ENCODE data around the gene SPDYE1.
"Not testable (repeated sequence)": the region's sequence is repeated elsewhere in the genome, so short reads cannot be mapped to it uniquely, and the experiment has no call there.

Gene SPDYE1, protein sequence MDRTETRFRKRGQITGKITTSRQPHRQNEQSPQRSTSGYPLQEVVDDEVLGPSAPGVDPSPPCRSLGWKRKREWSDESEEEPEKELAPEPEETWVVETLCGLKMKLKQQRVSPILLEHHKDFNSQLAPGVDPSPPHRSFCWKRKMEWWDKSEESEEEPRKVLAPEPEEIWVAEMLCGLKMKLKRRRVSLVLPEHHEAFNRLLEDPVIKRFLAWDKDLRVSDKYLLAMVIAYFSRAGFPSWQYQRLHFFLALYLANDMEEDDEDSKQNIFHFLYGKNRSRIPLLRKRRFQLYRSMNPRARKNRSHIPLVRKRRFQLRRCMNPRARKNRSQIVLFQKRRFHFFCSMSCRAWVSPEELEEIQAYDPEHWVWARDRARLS

DNA sequence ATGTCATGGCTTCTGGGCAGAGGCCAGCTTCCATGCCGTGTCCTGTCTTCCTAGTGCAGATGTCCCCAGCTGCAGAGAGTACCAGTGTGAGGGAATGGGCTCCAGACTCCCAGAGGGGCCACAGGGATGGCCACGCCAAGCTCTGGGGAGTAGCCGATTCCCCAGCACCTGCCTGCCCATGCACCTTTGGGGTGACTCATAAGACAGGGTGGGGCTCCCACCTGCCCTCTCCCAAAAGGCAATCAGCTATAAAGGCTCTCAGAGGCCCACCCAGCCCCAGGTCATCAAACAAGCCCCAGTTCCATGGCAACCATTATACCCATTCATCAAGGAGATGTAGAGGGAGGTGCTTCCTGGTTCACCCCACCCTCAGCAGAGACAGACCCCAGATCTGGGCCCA, at the start of gene SPDYE1:
TSS of gene SPDYE1 (plus strand) at position 366 of the 400 bp plus-strand sequence. CDS start 2,053 bp downstream, outside the sequence.
- not testable (repeated sequence) for DNase-seq

DNA sequence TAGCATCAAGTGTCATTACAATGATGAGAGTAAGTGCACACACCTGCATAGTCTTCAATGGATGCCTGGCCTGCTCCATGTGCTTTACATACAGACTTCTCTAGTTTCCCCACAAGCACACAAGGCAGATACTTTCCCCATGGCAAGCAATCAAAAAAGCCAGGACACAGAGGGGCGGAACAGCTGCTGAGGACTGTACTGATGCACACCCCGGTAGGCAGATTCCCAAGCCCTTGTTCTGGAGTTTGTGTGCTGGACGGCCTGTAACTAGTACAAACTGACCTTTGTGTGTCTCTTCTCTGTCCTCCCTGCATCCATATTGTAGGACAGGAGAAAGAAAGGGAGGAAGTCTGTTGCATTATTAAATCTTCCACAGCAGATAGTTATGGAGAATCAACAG, 45.7 kb upstream of the SPDYE1 start:
- DNase-seq, result no peak

DNA sequence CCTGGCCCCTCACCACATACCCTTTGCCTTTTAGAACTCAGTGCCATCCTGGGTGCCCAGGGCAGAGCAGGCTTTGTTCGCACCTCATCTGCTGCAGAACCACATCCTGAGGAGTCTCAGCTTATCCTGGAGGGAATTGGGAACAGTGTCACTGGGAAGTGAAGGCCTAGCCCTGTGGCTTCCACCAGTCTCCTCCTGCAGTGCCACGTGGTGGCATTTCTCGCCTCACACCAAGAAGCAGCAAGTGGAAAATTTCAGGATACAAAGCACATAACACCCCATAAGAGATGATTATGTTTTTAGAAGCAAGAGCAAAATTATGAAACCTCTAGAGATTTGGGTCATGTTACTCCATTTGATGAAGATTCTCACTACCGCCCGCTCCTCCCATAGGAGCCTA, 44.6 kb upstream of the SPDYE1 start:
- no peak for DNase-seq

DNA sequence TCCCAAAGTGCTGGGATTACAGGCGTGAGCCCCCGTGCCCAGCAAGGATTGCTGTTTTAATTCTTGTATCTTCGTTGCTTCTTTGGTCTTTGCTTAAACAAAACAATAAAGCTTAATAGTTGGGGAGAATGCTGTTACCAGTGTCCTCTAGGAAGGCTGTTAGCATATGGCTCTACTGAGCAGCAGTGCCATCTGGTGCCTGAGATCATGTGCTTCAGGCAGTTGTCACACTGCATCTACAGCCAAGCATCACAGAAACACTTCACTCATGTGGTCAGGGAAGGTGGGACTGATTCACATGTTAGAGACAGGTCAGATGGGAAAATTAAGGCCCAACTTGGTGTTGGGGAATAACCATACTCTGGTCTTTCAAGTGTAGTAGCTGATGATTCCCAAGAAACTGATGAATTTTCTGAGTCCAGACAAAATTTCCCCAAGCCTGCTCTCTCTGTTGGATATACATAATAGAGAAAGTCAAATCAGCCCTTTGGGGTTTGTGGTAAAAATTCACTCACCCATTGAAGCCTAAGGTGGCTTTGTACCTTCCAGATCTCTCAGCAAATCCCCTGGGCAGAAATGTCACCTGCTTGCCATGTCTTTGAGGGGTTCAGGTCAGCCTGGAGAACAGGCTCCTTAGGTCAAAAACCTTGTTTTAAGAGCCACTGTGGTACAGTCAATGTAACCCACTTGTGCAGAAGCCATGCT, 43.0 kb upstream of the SPDYE1 start:
- peak; percentile 28 for DNase-seq

DNA sequence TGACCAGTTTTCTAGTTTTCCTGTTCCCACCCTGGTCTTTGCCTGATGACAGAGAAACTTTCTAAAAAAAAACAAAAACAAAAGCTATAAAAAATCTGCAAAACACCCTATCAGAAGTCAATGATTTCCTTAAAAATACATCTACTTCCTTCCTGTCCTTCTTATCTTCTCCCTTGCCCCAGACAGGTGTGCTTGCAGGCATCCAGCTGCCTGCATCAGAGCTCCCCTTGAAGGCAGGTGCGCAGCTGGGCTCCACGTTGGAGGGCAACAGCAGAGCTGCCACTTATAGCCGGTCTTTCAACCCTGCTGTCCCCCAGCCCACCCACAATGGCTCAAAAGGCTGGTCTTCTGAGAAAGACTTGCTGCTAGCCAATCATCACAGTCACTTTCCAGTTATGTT, 41.7 kb upstream of the SPDYE1 start:
- no peak for DNase-seq

DNA sequence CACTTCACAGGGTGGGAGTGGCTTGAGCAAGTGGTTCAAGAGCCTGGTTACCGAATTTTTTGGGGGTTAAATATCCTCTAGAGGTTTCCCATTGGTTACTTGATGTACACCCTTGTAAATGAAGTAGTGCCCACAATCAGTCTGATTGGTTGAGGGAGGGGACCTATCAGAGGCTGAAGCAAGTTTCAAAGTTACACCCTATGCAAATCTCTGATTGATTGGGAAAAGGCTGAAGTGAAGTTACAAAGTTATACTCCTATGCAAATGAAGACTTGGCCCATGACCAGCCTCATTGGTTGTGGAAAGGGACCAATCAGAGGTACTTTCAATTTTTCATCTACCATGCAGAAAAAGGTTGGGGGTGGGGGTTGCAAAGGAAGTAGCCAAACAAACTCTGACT, 36.8 kb upstream of the SPDYE1 start:
- no peak for DNase-seq

DNA sequence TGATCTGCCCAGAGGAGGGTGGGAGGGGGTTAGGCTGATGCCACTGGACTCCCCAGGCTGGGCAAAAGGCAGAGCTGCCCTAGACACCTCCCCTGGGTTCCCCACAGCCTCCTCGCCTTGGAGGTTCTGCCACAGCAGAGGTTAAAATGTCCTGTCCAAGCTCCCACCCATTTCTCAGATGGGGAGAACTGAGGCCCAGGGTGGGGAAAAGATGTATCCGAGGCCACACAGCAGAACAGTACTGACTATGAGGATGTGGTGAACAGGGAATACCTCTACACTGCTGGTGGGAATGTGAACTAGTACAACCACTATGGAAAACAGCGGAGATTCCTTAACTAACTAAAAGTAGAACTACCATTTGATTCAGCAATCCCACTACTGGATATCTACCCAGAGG, 31.3 kb upstream of the SPDYE1 start:
- DNase-seq, result not testable (repeated sequence)

DNA sequence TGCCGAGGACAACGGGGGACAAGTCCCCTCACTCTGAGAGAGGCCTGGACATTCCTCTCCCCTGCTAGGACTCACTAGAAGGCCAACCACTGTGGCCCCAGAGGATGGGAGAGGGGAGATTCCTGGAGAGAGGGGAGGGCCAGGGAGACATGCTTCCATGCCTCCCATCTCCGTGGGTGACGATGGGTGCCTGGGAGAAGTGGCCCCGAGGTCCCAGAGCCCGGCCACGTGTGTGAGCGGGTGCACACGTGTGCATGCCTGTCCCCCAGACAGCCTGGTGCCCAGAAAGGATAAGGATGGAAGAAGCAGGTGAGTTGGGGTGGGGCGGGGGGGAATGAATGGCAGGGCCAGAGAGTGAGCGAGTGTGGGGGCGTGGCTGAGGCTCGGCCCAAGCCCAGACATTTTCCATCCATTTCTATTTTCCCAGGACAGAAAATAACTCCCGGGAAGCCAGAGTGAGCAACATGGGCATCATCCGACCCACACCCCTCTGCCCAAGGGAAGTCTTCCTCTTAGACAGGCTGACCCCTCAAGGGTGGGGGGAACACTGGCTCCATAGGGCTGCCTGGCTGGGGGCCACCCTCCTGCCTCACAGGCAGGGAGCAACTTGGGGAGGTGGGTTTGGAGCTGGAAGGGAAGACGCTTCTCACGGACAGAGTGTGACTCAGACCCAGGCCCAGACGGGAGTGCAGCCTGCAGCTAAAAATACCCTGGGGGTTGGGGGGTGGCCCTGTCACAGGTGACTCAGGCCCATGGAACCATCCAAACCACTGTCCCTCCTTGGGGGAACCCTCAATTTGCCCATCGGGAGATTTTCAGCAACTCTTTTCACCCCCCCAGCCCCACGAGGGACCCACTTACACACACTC, 29.3 kb upstream of the SPDYE1 start:
- not testable (repeated sequence) for DNase-seq

DNA sequence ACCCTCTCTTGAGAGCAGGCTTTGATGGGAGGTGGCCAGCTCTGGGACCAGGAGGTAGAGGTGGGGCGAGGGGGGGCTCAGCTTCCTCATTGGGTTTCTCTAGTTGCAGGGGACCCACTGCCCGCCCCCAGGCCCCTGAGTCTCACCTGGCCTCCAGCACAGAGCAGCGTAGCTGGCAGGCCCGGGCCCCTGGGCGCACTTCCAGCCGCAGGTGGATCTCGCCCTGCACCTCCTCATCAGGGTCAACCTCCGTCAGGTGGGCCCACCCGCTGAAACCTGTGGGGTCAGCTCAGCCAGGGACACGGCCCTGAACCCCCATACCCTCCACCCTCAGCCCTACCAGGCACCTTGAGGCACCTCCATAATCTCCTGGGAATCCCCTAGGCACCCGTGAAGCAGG, 28.1 kb upstream of the SPDYE1 start:
- DNase-seq, result not testable (repeated sequence)

DNA sequence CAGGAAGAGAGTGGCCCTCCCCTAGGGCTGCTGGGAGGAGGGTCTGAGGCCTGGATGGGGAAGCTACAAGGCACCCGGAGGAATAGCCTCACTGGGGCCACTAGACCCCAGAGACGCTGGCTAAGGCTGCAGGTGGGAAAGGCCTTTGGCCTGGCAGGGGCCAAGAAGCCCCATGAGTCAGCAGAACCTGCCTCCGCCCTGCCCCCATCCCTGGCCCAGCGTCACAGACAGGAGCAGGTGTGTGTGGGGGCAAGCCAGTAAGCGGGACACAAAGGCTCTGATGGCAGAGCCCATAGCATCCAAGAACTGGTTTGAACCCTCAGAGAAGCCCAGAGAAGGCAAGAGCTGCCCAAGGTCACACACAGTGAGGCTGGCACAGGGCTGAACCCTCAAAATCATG, 27.0 kb upstream of the SPDYE1 start:
- DNase-seq, result not testable (repeated sequence)

DNA sequence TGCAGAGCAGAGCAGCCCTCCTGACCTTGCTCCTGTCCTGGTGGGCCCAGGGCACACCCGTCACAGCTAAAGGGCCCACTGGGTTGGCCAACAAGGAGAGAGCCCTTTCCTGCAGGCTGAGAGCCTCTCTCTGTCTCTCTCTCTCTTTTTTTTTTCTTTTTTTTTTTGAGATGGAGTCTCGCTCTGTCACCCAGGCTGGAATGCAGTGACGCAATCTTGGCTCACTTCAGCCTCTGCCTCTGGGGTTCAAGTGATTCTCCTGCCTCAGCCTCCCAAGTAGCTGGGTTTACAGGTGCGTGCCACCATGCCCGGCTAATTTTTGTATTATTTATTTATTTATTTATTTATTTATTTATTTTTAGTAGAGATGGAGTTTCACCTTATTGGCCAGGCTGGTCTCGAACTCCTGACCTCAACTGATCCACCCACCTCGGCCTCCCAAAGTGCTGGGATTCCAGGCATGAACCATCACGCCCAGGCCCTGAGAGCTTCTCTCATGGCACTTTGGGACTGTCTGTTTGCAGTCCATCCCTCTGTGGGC, 23.6 kb upstream of the SPDYE1 start:
- not testable (repeated sequence) for DNase-seq

DNA sequence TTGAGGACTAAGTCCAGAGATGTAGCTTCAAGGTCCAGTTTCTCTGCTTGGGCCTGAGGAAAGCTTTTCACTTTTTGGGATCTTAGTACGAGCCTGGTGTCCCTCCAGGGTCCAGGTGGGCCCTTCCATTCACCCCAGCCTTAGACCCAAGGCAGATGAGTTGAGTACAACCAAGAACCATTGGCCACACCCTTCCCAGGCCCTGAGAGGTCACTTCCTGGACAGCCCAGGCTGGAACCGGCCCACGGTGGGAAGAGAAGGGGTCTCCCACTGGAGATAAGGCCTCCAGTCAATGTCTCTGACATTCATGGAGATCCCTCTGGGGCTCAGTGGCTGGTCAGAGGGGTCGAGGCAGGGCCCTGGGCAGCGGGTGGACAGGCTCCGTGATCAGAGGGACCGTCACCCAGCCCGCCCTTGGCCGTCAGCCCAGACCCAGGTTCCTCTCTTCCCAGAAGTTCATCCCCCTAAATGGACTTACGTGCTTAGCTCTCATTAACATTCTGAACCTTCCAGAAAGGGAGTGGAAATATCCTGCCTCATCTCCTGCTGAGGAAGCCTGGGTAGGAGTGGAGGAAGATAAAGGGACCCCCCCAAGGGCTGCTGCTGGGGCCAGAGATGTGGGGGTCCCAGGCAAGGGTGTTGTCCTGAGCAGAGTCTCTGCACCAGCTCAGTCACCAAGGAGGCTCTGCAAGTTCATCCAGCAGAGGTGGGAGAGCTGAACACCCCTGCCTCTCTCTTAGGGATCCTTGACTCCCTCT, 22.8 kb upstream of the SPDYE1 start:
- DNase-seq, result not testable (repeated sequence)

DNA sequence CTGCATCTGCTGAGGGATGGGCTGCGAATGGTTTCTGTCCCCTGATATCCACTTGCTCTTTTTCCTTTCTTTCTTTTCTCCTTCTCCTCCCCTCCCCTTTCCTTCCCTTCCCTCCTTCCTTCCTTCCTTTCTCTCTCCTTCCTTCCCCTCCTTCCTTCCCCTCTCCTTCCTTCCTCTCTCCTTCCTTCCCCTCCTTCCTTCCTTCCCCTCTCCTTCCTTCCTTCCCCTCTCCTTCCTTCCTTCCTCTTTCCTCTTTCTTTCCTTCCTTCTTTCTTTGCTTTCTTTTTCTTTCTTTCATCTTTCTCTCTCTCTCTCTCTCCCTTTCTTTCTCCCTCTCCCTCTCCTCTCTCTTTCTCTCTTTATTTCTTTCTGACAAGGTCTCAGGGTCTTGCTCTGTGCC, 20.2 kb upstream of the SPDYE1 start:
- no peak for DNase-seq

DNA sequence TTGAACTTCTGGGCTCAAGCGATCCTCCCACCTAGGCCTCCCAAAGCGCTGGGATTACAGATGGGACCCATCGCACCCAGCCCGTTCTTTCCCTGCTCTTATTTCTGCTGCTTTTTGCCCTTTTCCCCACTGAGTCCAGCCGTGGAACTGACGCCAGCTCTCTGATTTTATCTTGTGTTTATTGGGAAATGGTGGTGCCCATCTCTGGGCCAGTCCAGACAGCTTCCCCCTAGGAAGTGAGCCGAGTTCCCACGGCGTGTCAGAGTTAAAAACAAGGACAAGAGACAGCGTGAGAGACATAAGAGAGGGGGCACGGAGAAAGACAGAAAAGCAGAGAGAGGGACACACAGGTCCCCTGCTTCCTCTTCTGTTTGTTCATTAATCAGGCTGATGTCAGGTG, 19.6 kb upstream of the SPDYE1 start:
- DNase-seq, result not testable (repeated sequence)

DNA sequence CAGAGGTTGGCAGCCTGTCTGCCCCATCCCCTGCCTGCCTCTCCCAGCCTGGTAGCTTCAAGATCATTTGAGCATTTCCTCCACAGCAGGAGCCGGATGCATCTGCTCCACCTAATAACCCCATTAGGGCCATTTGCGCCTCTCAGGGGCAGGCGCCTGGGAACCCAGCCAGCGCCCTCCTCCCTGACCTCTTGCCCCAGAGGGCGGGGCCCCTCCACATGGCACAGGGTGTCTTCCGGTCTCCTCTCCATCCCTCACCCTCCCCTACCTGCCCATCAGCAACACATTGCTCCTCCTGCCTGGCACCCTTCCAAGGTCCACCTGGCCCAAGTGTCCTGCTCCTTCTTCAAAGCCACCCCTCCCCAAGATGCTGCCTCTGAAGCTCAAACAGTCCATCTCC, 14.8 kb upstream of the SPDYE1 start:
- DNase-seq, result not testable (repeated sequence)

DNA sequence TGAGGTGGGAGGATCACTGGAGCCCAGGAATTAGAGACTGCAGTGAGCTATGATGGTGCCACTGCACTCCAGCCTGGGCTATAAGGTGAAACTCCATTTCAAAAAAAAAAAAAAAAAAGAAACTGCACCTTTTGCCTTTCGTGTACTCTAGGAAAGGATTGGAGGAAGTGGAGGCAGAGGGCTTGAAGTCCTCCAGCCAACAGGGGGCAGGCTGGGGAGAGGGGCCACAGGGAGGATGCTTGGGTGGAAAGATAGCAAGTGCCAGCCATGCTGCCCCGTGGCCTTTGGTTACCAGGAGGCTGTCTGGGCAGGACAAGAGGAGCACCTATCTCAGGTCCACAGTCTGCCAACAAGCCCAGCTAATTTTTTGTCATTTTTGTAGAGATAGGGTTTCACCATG, 14.0 kb upstream of the SPDYE1 start:
- DNase-seq, result not testable (repeated sequence)

DNA sequence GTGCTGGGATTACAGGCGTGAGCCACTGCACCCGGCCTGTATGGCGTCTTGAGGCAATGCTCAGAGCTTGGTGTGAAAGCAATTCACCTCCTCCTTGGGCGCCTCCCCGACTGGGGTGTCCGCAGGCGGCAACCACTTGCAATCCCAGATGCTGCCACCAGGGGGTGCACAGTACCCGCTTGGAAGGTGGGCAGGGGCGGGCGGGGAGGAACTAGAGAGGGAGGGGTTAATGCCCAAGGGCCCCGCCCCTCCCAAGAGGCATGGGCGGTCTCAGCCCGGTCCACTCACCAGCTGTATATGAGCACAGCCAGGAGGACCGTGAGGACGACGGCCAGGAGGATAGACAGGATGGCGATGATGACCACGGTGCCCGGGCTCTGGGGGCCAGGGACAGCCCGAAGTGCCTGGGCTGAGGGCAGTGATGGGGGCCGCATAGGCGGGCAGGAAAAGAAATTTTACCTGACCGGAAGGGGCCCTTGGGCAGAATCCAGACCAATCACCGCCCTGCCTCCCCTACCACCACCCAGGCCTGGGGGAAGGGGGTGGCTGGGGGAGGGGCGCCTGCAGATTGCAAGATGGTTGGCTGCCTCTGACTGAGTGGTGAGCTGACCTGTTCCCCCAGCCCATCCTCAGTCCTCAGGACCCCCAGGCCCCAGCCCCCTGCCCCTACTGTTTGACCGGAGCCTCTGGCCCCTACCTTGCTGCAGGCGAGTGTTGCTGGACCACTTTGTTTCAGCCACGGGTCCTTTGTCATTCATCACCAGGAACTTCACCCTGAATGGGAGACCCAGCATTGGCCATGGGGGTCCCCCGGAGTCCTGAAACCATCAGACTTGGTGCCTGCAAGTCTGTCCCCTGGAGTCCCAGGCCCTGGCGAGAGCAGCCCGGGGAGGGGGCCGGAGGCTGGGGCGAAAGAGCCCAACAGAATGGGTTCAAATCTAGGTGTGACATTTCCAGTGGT, 11.5 kb upstream of the SPDYE1 start:
- peak; percentile 94 for DNase-seq

DNA sequence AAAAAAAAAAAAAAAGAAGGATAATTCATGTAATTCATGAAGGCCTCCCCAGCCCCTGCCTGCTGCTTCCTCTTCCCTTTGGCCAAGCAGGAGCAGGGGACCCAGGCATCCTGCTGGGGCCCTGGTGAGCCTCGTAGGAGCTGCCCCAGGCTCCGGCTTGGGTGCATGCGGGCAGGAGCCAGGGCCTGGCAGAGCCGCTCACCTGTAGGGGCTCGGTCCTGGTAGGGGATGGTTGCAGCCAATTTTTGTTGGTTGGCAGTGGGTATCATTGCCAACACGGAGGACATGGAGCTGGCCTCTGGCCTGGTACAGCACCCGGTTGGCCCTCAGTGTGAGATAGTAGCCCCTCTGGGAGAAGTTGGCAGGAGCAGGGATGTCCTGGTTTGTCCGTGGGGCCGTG, 10.2 kb upstream of the SPDYE1 start:
- not testable (repeated sequence) for DNase-seq

DNA sequence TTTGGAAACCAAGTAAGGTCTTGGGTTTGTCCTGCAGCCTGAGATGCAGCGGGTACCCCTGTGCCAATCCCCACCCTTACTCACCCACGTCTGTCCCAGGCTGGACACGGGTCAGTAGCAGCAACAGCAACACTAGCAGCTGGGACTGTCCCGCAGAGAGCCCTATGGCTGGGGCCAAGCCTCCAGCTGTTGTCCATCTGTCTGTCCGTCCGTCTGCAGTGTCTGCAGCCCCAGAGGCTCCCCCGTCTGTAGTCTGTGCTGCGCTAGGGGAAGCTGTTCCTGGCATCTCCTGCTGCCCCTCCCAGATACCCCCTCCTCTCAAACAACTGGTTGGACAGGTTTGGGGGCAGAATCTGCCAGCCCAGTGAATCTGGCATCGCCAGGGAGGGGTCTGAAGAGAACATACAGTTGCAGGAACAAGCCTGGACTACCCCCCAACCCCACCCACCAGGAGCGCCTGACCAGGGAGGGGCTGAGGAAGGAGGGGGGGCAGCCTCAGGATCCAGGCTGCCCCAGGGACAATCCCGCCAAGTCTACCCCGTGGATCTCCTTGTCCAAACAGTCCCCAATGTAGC, 7.6 kb upstream of the SPDYE1 start:
- not testable (repeated sequence) for DNase-seq

DNA sequence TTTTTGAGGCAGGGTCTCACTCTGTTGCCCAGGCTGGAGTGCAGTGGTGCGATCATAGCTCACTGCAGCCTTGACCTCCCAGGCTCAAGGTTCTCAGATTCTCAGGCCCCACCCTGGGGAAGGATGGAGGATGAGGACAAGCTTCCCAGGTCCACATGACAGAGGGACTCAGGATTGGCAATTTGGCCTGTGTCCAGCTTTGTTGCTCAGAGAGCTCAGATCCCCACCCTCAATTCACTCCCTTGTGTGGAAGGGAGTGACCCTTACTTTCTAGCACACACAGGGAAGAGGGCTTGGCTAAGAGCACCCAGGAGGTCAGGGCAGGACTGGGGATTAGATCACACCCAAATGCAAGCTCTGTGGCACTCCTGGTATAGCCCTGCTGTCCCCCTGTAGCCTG, 6.9 kb upstream of the SPDYE1 start:
- DNase-seq, result not testable (repeated sequence)

DNA sequence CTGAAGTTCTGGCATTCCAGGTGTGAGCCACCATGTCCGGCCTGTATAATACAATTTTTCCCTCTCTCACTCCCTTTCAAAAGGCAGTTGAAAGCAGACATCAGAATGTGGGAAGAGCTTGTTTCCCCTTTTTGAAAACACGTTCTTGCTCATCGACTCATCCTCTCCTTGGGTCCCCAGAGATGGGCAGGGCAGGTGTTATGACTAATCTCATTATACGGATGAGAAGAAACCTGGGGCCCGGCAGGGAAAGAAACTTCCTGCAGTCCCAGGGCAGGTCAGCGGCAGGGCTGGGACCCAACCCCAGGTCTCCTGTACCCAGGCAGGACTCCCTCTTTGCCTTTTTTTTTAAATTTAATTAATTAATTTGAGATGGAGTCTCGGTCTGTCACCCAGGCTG, 4.8 kb upstream of the SPDYE1 start:
- DNase-seq, result peak; percentile 2

All from activated CD4-positive, alpha-beta T cell treated with anti-CD3 and anti-CD28 coated beads, Interleukin-2, amount 50 U/mL, for 16 hours (primary cell).